GM13977 (cell line): ENCODE measurements around the gene DPYSL4.

Experiments
- DNase-seq: peaks from one replicate; pipeline ENCODE4 v3.0.0; 2012; ENCODE audit warnings: low spot score
- in situ Hi-C: fragments of 300-500 bp; cut with MboI; formaldehyde crosslinking; loops from one replicate; pipeline ENCODE4 v1.12.0; 2022; ENCODE audit warnings: low sequenced_read_pairs, low pct_unique_long_range_greater_than_20kb, mixed read lengths, inconsistent platforms; ENCODE audit not compliant: unreplicated experiment
- TF ChIP-seq, protein P1 (sequence below): IDR thresholded peaks from 2 replicates; pipeline ENCODE4 v1.5.1; 2012; ENCODE audit warnings: mild to moderate bottlenecking, control low read depth; ENCODE audit not compliant: insufficient read depth; ENCODE audit errors: extremely low read depth, missing control alignments

DPYSL4 gene

DNA sequence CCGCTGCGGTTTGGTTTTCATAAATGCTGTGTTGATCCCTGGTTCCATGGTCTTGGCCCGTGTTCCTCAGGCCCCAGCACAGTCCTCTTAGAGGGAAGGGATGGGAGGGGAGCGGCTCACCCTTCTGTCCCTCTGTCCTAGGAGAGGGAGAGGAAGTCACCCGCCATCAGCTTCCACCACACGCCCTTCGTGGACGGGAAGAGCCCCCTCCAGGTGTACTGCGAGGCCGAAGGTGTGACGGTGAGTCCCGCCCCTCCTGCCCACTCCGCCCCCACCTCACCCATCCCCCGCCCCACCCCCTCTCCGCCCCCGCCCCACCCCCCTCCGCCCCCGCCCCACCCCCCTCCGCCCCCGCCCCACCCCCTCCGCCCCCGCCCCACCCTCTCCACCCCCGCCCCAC lies 37.5 kb upstream of the DPYSL4 start:
- no peak for DNase-seq
- in situ Hi-C loops = loop anchor here (25.0 kb wide), 1 partner anchor 262 kb away; no protein-coding TSS in a partner anchor
- TF ChIP-seq, protein P1, sequence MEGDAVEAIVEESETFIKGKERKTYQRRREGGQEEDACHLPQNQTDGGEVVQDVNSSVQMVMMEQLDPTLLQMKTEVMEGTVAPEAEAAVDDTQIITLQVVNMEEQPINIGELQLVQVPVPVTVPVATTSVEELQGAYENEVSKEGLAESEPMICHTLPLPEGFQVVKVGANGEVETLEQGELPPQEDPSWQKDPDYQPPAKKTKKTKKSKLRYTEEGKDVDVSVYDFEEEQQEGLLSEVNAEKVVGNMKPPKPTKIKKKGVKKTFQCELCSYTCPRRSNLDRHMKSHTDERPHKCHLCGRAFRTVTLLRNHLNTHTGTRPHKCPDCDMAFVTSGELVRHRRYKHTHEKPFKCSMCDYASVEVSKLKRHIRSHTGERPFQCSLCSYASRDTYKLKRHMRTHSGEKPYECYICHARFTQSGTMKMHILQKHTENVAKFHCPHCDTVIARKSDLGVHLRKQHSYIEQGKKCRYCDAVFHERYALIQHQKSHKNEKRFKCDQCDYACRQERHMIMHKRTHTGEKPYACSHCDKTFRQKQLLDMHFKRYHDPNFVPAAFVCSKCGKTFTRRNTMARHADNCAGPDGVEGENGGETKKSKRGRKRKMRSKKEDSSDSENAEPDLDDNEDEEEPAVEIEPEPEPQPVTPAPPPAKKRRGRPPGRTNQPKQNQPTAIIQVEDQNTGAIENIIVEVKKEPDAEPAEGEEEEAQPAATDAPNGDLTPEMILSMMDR = no peak

DNA sequence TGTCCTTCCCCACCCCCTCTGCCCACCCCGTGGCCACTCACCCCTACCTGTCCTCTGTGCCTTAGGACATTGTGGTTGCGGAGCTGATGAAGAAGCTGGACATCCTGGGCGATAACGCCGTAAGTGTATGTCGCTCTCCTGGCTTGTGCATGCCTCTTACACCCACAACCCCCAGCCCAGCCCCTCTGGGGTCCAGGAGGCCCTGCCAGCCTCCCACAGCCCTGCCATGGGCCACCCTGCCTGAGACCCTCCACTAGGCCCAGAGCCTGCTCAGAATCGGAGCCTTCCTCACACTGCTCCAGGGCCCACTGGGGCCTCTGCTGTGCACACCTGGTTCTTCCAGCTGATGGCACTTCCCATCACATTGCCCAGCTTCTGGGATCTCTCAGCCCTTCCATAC lies 36.8 kb upstream of the DPYSL4 start:
- no peak for DNase-seq
- TF ChIP-seq, protein P1 = no peak
- in situ Hi-C loops = loop anchor here (25.0 kb wide), 1 partner anchor 263 kb away; no protein-coding TSS in a partner anchor

DNA sequence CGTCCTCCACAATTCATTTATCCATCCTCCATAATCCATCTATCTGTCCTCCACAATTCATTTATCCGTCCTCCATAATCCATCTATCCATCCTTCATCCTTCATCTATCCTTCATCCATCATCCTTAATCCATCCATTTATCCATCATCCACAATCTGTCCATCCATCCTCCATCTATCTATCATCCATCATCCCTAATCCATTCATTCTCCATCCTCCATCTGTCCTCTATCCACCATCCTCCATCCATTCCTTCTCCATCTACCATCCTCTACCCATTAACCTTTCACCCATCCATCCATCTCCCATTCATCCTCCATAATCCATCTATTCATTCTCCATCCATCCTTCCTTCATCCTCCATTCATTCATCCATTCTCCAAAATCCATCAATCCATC lies 36.0 kb upstream of the DPYSL4 start:
- TF ChIP-seq, protein P1 = no peak
- DNase-seq = no peak
- in situ Hi-C loops = no loop called here

GRCh38 chr10:132151286-132151950 lies 35.3 kb upstream of the DPYSL4 start:
- in situ Hi-C loops = no loop called here
- TF ChIP-seq, protein P1 = no peak
- DNase-seq = no peak

DNA sequence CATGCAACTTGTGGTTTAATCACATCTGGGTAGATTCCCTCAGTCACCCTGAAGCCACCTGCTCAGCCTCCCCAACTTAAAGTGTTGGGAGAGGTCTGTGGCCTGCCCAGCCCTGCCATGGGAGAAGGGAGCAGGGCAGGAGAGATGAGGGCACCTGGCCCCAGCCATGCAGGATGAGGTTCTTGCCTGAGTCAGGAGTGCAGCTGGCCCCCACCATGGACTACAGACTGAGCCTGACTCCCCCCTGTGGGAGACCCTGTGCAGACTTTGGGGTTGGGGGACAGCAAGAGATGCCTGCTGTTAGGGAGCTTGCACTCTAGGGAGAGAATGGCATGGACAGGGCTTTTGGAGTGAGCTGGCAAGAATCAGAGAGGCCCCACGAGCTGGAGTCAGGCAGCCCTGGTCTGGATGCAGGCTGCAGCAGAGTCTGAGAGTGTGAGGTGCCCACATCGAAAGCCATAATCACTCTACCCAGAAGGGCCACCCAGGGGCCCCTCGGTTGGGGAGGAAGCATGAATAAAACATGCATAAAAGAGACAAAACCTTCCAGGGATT lies 34.7 kb upstream of the DPYSL4 start:
- no peak for DNase-seq
- in situ Hi-C loops = no loop called here
- TF ChIP-seq, protein P1 = no peak

GRCh38 chr10:132152896-132153580 lies 33.7 kb upstream of the DPYSL4 start:
- DNase-seq = no peak
- in situ Hi-C loops = no loop called here
- TF ChIP-seq, protein P1 = no peak
